HTR-8/SVneo (cell line): ENCODE measurements around the gene POU6F2.
"Not testable (repeated sequence)": the region's sequence is repeated elsewhere in the genome, so short reads cannot be mapped to it uniquely, and the experiment has no call there.

Experiments used
- DNase-seq: peaks from one replicate; pipeline ENCODE4 v3.0.0; 2011; ENCODE audit warnings: low spot score, mixed read lengths; ENCODE audit not compliant: insufficient read length
- FAIRE-seq: peaks from 2 replicates; lab custom pipeline; 2011; peaks lifted over from hg19 to GRCh38; lab: Jason Lieb, UNC

Gene POU6F2

GRCh38 chr7:39168403-39169098, 190.8 kb downstream of the POU6F2 start:
- no peak for FAIRE-seq
- no peak for DNase-seq

- DNase-seq (no peak), FAIRE-seq (no peak)
Observed at GRCh38 chr7:39172137-39172536, 194.4 kb downstream of the POU6F2 start.

DNA sequence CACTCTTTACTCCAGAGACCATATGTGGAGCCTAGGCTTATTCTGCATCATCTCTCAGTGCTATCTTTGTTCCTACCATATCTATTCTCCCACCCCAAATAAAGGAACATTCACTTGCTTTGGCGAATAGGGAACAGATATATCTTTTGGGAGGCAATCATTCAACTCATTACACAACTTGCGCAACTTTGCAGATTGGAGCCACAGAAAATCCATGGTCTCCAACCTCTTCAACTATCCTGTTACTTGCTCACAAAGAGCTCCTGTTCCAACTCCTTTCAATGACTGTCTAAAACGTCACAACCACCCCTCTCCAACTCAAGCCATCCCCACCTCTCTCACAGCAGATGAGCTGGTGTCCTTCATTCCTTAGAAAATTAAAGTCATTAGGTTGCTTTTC, 203.7 kb downstream of the POU6F2 start:
- no peak for DNase-seq
- FAIRE-seq = no peak

GRCh38 chr7:39183796-39184195, 206.1 kb downstream of the POU6F2 start:
- no peak for FAIRE-seq
- no peak for DNase-seq

- no peak for DNase-seq
- FAIRE-seq = no peak
Observed at GRCh38 chr7:39184391-39184790, 206.7 kb downstream of the POU6F2 start.

GRCh38 chr7:39186131-39186530, 208.4 kb downstream of the POU6F2 start:
- FAIRE-seq (no peak), DNase-seq (no peak)

GRCh38 chr7:39186671-39187070, 209.0 kb downstream of the POU6F2 start:
- FAIRE-seq (no peak), DNase-seq (no peak)

GRCh38 chr7:39187130-39187529, 209.4 kb downstream of the POU6F2 start:
- no peak for DNase-seq
- FAIRE-seq = no peak

GRCh38 chr7:39192476-39192875, 214.8 kb downstream of the POU6F2 start:
- FAIRE-seq (no peak), DNase-seq (no peak)

- not testable (repeated sequence) for FAIRE-seq, DNase-seq
Observed at GRCh38 chr7:39194388-39194787, 216.7 kb downstream of the POU6F2 start.

- FAIRE-seq = no peak
Observed at GRCh38 chr7:39195967-39196366, 218.3 kb downstream of the POU6F2 start.

DNA sequence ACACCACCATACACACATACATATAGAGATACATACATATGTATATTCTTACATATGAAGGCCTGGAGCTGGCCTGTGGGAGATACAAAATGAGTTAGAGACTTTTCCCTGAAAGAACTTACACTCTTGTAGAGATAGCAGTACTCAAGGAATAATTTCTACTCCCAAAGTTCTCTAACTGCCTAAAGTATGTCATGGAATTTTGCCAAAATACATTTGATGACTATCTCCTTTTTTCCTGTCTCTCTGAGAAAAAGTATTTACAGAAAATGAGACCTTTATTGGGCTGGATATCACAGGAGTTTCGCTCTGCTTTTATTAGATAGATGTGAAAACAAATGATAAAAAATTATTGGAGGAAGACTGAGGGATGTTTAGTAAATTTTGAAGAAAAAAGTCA, 220.1 kb downstream of the POU6F2 start:
- DNase-seq = no peak
- no peak for FAIRE-seq

More at GRCh38 chr7:39195967-39196366, 218.3 kb downstream of the POU6F2 start:
- DNase-seq = no peak

DNA sequence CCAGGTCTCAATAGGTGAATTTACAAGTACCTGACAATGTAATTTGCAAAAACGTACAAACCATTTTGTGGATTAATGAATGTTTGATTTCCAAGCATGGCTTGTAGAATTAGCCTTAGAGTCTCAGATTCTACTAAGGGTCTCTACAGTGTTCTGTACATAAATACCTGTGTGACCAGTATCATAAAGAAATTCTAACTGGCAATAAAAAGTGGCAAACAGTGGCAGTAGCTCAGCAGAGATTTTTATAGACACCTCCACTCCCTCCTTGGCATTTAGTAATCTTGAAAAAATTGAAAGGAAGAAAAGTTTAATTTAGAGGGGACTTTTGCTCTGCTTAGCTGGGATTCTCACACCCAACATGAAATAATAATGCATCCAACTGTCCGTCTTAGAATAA, 220.8 kb downstream of the POU6F2 start:
- FAIRE-seq (no peak), DNase-seq (no peak)

DNA sequence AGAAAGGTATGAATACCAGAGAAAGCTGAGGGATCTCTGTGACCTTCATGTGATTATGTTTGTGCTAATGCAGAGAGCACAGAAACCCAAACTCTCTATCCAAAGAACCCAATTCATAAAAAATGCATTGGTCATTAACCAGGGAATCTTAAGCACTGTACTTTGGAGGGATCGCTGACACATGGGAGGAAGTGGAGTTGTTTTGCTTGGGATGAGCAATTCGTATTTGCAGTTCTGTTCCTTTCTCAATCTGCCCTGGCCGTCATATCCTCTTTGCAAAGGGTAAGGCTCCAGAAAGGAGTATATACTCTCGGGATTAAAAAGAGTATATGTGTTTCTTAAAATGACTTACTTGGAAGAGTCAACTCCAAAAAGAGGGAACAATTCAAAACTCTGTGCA, 221.3 kb downstream of the POU6F2 start:
- no peak for FAIRE-seq
- DNase-seq = no peak

DNA sequence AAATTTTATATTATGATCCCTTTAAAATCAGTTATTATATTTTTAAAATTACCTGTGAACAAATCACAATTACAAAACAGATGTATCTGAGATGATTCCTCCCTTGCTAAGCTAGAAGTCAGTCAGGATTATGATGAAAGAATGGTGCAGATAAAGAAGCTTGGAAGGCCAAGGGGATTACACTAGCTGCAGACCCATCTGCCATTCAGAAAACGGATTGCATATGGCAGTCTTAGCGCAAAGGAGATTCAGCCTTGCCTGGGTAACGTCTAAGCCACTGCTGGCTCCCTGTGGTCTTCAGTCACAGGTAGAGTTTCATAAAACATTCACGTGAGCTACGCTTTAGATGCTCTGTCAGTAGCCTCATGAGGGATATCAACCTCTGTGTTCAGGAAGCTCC, 222.2 kb downstream of the POU6F2 start:
- DNase-seq (no peak), FAIRE-seq (no peak)

- FAIRE-seq (no peak), DNase-seq (no peak)
Observed at GRCh38 chr7:39202041-39202440, 224.3 kb downstream of the POU6F2 start.

DNA sequence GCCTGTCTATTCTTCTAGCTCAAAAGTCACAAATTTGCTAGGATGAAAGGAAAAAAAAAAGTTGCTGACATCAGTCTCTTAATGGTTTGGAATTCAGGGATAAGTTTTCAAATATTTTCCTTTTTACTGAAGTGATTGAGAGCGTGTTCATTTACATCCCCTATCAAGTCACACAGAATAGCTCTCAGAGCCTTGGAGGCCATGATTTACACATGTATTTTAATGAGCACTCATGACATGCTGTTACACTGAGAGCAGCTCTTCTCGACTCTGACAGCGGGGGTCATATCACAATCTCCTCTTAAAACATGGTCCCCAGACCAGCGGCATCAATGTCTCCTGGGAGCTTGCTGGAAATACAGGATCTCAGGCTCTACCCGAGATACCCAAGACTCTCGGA, 232.7 kb downstream of the POU6F2 start:
- FAIRE-seq (no peak), DNase-seq (no peak)

GRCh38 chr7:39211581-39211980, 233.9 kb downstream of the POU6F2 start:
- DNase-seq = no peak

GRCh38 chr7:39212876-39213275, 235.2 kb downstream of the POU6F2 start:
- FAIRE-seq = no peak
- no peak for DNase-seq

More at GRCh38 chr7:39211581-39211980, 233.9 kb downstream of the POU6F2 start:
- no peak for FAIRE-seq

- FAIRE-seq (no peak), DNase-seq (no peak)
Observed at GRCh38 chr7:39217783-39218182, 240.1 kb downstream of the POU6F2 start.

GRCh38 chr7:39219869-39220268, 242.2 kb downstream of the POU6F2 start:
- DNase-seq (no peak), FAIRE-seq (no peak)

DNA sequence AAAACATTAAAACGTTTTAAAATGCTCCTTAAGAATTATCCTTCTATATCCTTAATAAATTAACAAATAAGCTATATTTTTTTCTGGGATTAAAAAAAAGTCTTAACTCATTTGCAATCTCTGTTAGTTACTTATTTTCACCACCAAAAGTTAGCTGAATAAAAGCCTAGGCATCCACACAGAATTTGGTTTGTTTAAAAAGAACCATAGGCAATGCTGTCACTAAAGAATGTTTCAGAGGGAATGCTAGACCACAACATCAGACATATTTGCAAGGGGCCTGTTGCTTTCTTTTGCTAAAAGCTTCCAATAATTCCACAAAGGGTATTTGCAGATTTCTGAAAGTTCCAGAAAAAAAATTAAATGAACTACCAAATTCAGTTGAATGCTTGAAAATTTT, 244.2 kb downstream of the POU6F2 start:
- no peak for DNase-seq

More for the DNA sequence above, 244.2 kb downstream of the POU6F2 start:
- FAIRE-seq = no peak
